Measurements from ENCODE around the gene SLC25A5.

SLC25A5 gene

DNA sequence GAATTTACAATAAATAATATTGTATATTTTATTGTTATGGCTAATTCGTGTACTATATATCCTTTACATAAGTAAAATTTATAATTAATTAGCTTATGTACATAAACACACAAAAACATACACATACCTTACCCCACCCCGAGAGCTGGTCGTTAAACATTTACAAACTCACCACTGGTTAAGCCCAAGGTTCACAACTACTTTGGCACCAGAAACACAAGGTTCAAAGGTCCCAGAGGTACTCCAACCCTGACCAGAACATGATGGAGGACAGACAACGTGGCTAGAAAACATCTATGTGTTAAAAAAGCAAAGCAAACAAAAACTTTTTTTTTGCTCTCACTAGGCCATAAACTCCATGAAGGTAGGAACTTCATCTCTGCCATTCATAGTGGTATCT is 37.7 kb downstream of the SLC25A5 start:
- DNase-seq (ENCODE audit: low spot score), result no peak

DNA sequence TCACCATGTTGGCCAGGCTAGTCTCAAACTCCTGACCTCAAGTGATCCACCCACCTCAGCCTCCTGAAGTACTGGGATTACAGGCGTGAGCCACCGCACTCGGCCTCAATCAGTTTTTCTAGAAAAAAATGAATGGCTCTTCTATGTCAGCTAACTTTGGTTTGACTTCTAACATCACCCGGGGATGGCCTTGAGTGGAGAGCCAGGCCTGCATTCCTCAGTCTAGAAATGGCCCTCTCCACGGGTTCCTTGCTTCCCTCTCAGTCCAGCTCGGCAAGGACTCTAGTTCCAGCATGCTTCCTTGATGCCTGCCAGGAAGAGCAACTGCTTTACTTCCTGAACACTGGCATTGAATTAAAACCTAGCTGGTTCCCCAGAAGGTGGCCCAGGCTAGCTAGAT is 39.0 kb downstream of the SLC25A5 start:
- no peak for DNase-seq (ENCODE audit: low spot score)

GRCh38 chrX:119512146-119512800 is 44.0 kb downstream of the SLC25A5 start:
- DNase-seq (ENCODE audit: low spot score), result peak; percentile 76

DNA sequence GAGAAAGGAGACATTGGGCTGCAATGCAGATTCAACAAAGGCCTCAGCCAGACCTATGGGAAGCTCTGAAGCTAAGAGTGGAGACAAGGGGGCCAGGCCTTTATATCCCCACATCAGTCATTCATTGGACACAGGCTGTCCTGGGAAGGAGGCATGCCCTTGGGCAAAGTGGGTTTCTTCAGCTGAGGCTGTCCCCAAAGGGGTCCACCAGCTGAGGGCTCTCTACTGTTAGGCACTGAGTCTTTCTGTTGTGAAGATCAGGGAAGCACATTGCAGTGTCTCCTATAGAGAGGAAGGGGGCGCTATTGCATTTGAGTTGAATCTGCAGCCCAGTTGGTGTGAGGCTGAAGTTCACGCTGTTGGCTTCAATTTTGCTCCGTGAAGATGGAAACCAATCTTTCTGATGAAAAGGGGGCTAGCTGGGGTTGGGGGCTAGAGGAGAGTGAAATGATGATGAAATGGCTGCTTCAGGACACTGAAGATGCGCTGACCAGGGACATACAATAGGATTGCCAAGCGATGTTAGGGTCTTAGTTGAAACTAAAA is 48.0 kb downstream of the SLC25A5 start:
- DNase-seq (ENCODE audit: low spot score), result peak; percentile 69

GRCh38 chrX:119518371-119518770 is 50.1 kb downstream of the SLC25A5 start:
- DNase-seq (ENCODE audit: low spot score), result no peak
